AG08395 (cell line): ENCODE measurements around the gene HRH1.
"Not testable (repeated sequence)": the region's sequence is repeated elsewhere in the genome, so short reads cannot be mapped to it uniquely, and the experiment has no call there.

Experiments used
- DNase-seq: peaks from one replicate; pipeline ENCODE4 v3.0.0; 2012; ENCODE audit warnings: mixed read lengths, low spot score

The HRH1 gene

GRCh38 chr3:11154036-11154952 is at the start of gene HRH1:
HRH1 (plus strand) TSS chr3:11154493; CDS start chr3:11259038, 104,545 bp downstream.
- DNase-seq = peak; percentile 41

- DNase-seq = not testable (repeated sequence)
Observed at GRCh38 chr3:11113316-11113715, 41.0 kb upstream of the HRH1 start.

GRCh38 chr3:11115548-11115947 is 38.7 kb upstream of the HRH1 start:
- DNase-seq = no peak

- no peak for DNase-seq
Observed at GRCh38 chr3:11116336-11117059, 37.8 kb upstream of the HRH1 start.

- DNase-seq = no peak
Observed at GRCh38 chr3:11117591-11117990, 36.7 kb upstream of the HRH1 start.

GRCh38 chr3:11118181-11118682 is 36.1 kb upstream of the HRH1 start:
- peak; percentile 78 for DNase-seq

GRCh38 chr3:11120091-11120805 is 34.0 kb upstream of the HRH1 start:
- DNase-seq = no peak

- DNase-seq = no peak
Observed at GRCh38 chr3:11126653-11127052, 27.6 kb upstream of the HRH1 start.

- DNase-seq = no peak
Observed at GRCh38 chr3:11128682-11129632, 25.3 kb upstream of the HRH1 start.

GRCh38 chr3:11130385-11130784 is 23.9 kb upstream of the HRH1 start:
- DNase-seq = no peak

- no peak for DNase-seq
Observed at GRCh38 chr3:11131371-11131770, 22.9 kb upstream of the HRH1 start.

- not testable (repeated sequence) for DNase-seq
Observed at GRCh38 chr3:11131886-11132285, 22.4 kb upstream of the HRH1 start.

GRCh38 chr3:11132861-11133260 is 21.4 kb upstream of the HRH1 start:
- DNase-seq = no peak

GRCh38 chr3:11134794-11135193 is 19.5 kb upstream of the HRH1 start:
- no peak for DNase-seq

- DNase-seq = no peak
Observed at GRCh38 chr3:11136116-11136515, 18.2 kb upstream of the HRH1 start.

- DNase-seq = peak; percentile 97
Observed at GRCh38 chr3:11136830-11137626, 17.3 kb upstream of the HRH1 start.

GRCh38 chr3:11137627-11137959 is 16.7 kb upstream of the HRH1 start:
- no peak for DNase-seq

GRCh38 chr3:11138371-11138770 is 15.9 kb upstream of the HRH1 start:
- no peak for DNase-seq

- no peak for DNase-seq
Observed at GRCh38 chr3:11140030-11140712, 14.1 kb upstream of the HRH1 start.

- DNase-seq = no peak
Observed at GRCh38 chr3:11140713-11141104, 13.6 kb upstream of the HRH1 start.
